Mononuclear cell (primary cell): ENCODE measurements around the gene NBEA. TPM values are rescaled to one million over a fixed set of nuclear protein-coding genes. Genes with fewer than 3 reads are reported as not detected.
"Not testable (repeated sequence)": the region's sequence is repeated elsewhere in the genome, so short reads cannot be mapped to it uniquely, and the experiment has no call there.

Experiments used
- H3K27me3 ChIP-seq: 2 replicates; pipeline ENCODE4 v1.6.0; 2011; ENCODE audit warnings: low read length, control low read depth; ENCODE audit not compliant: insufficient read depth
- H3K4me1 ChIP-seq: 2 replicates; pipeline ENCODE4 v1.5.1; 2011; ENCODE audit warnings: mild to moderate bottlenecking, low read length, control low read depth; ENCODE audit not compliant: insufficient read depth
- H3K4me3 ChIP-seq: 2 replicates; pipeline ENCODE4 v1.5.1; 2011; ENCODE audit warnings: mild to moderate bottlenecking, low read length, moderate library complexity
- H3K9me3 ChIP-seq: 2 replicates; pipeline ENCODE4 v1.5.1; 2011; ENCODE audit warnings: low read depth, mild to moderate bottlenecking, control low read depth, low read length
- total RNA-seq: library from RNA; depleted of rRNA; stranded (reverse); fragments of >200 nt; gene quantifications from one replicate; pipeline ENCODE4 v1.2.3, GENCODE V29; 2012

The NBEA gene
- total RNA-seq, result 3.3 TPM

- Histone ChIP-seq H3K9me3 (no peaks in the 10 kb centered on the region), H3K27me3 (peaks cover 44% of the 10 kb centered on the region), H3K4me3 (peak within 1 kb of the TSS; percentile 44), H3K4me1 (peaks cover 8% of the 10 kb centered on the region)
Observed at GRCh38 chr13:34941835-34942731, at the start of gene NBEA. Gene NBEA, plus strand, starts transcription at chr13:34942270. Its CDS starts 551 bp downstream, at chr13:34942821.

GRCh38 chr13:34894756-34895155 is 47.3 kb upstream of the NBEA start:
- Histone ChIP-seq H3K4me3 (no peak overlapping the region), H3K27me3 (no peaks in the 10 kb centered on the region), H3K9me3 (no peaks in the 10 kb centered on the region), H3K4me1 (no peaks in the 10 kb centered on the region)

GRCh38 chr13:34897220-34897619 is 44.9 kb upstream of the NBEA start:
- H3K9me3 ChIP-seq, result no peaks in the 10 kb centered on the region
- no peaks in the 10 kb centered on the region for H3K27me3 ChIP-seq
- no peak overlapping the region for H3K4me3 ChIP-seq
- H3K4me1 ChIP-seq, result no peaks in the 10 kb centered on the region

DNA sequence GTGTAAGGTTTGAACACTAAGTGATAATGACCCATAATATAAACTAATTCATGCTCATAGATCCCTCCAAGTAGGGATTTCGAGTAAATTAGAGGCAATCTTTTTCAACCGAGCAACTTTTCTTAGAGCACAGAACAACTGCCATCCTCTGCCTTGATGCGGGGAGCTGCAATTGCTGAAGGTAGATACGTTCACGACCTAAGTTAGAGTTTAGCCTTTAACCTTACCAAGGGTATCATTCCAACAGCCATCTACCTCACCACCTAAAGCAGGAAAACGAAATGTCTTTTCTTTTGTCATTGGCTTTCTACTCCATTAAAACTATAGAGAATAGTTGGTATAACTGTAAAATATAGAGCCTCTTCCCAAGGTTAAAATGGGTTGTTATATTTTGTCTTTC is 42.2 kb upstream of the NBEA start:
- Histone ChIP-seq H3K4me3 (no peak overlapping the region), H3K4me1 (no peaks in the 10 kb centered on the region)

GRCh38 chr13:34900288-34900739 is 41.8 kb upstream of the NBEA start:
- Histone ChIP-seq H3K4me3 (no peak overlapping the region), H3K27me3 (no peaks in the 10 kb centered on the region), H3K4me1 (no peaks in the 10 kb centered on the region), H3K9me3 (no peaks in the 10 kb centered on the region)

More for the DNA sequence above, 42.2 kb upstream of the NBEA start:
- Histone ChIP-seq H3K27me3 (no peaks in the 10 kb centered on the region), H3K9me3 (no peaks in the 10 kb centered on the region)

GRCh38 chr13:34901572-34901971 is 40.5 kb upstream of the NBEA start:
- H3K4me3 ChIP-seq, result no peak overlapping the region
- H3K27me3 ChIP-seq, result no peaks in the 10 kb centered on the region
- H3K9me3 ChIP-seq, result no peaks in the 10 kb centered on the region
- H3K4me1 ChIP-seq, result no peaks in the 10 kb centered on the region

DNA sequence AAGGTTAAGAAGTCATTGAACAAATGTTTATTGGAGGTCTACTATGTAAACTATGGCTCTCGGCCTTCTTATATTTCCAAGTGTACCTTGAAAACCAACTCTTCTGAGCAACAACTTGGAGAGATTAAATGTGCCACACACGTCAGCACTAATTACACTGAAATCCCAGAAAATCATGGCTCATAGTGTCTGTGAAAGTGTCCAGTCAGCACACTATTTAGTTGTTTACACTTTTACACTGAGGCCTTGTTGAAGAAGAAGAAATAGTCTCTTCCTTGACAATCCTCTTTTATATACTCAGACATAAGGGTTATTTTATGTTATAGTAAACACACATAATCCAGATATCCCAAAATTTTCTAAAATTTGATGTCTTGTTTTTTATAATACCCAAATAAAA is 30.9 kb upstream of the NBEA start:
- Histone ChIP-seq H3K27me3 (no peaks in the 10 kb centered on the region), H3K9me3 (no peaks in the 10 kb centered on the region), H3K4me1 (no peaks in the 10 kb centered on the region), H3K4me3 (no peak overlapping the region)

DNA sequence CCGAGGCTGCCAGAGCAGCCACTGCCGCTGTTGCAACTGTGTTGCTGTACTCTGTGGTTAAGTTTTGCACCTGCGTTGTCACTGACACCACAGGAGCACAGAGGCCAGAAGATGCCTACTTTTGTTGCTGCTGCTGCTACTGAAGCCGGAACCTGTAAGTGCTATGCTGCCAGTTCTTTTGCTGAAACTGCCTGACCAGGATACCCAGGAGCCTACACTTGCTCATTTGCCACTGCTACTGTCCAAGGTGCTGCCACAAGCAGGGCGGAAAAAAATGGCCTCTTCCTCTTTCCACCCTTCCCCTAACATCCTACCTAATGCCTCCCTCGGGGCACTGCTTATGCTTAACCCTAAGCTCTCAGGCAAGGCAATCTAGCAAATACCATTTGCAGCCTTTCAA is 29.0 kb upstream of the NBEA start:
- H3K27me3 ChIP-seq, result no peaks in the 10 kb centered on the region
- H3K4me3 ChIP-seq, result no peak overlapping the region
- no peaks in the 10 kb centered on the region for H3K4me1 ChIP-seq
- no peaks in the 10 kb centered on the region for H3K9me3 ChIP-seq

- Histone ChIP-seq H3K4me3 (no peak overlapping the region), H3K9me3 (no peaks in the 10 kb centered on the region), H3K4me1 (no peaks in the 10 kb centered on the region), H3K27me3 (no peaks in the 10 kb centered on the region)
Observed at GRCh38 chr13:34914416-34914815, 27.7 kb upstream of the NBEA start.

DNA sequence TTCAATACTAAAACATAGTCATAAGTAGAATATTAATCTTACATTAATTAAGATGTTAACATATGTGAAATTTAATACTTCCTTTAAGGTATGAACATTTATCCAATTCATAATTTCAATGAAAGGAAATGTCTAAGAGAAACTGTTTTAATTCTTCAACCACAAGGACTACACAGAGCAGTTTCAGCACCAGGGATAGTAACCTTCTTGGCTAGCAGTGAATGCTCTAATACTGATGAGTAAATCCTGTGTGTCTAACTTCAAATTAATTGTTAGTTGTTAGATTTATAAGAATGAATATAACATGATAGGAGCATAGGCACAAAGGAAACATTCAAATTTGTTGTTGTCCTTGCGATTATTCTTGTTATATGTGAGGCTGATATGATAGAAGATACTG is 15.6 kb upstream of the NBEA start:
- no peaks in the 10 kb centered on the region for H3K4me1 ChIP-seq
- H3K9me3 ChIP-seq, result no peaks in the 10 kb centered on the region
- H3K4me3 ChIP-seq, result no peak overlapping the region
- no peaks in the 10 kb centered on the region for H3K27me3 ChIP-seq

DNA sequence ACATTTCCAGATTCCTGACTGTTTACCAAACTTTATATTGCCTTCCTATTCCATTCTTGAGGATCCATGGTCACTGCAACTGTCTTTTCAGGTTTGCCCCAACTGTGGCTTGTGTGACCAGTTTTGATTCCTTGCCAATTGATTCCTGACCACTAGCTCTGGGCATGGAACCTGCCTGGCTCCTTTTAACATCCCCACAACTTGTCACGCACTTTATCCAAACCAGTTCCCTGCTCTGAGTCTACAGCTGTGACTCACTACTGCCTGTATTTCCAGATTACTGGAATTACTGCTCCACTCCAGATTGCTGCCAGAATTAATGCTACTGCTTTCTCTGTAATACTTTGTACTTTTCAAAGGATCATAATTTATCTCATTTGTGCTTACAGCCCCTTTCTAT is 13.4 kb upstream of the NBEA start:
- H3K4me3 ChIP-seq, H3K9me3 ChIP-seq, H3K4me1 ChIP-seq, H3K27me3 ChIP-seq: not testable (repeated sequence)

DNA sequence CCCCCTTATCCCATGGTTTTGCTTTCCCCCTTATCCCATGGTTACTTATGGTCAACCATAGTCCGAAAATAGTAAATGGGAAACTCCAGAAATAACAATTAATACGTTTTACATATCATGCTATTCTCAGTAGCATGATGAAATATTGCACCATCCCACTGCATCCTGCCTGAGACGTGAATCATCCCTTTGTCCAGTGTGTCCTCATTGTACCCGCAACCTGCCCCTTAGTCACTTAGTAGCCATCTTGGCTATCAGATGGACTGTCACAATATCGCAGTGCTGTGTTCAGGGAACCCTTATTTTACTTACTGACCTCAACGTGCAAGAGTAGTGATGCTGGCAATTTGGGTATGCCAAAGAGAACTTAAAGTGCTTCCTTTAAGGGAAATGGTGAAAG is 10.5 kb upstream of the NBEA start:
- Histone ChIP-seq H3K27me3 (no peaks in the 10 kb centered on the region), H3K9me3 (no peaks in the 10 kb centered on the region), H3K4me1 (no peaks in the 10 kb centered on the region), H3K4me3 (no peak overlapping the region)

DNA sequence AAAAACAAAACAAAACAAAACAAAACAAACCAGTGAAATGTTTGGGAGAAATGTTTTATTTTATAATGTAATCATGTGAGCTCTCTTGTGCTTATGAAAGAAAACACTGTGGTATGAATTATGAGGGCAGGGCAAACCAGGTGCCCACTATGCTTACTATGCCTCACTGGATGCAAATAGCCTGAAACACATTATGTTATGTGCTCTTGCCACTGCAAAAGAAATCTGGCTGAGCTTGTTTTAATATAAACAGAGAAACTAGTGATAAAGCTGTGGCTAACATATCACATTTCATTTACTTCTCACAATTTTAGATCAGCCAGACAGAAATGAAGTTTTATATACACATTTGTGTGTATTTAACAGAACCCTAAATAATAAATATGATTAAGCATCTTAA is 8.7 kb upstream of the NBEA start:
- Histone ChIP-seq H3K4me3 (no peak overlapping the region), H3K4me1 (no peaks in the 10 kb centered on the region), H3K9me3 (no peaks in the 10 kb centered on the region), H3K27me3 (no peaks in the 10 kb centered on the region)

- Histone ChIP-seq H3K9me3 (no peaks in the 10 kb centered on the region), H3K4me3 (no peak overlapping the region), H3K4me1 (no peaks in the 10 kb centered on the region), H3K27me3 (peaks cover 3% of the 10 kb centered on the region)
Observed at GRCh38 chr13:34933786-34934185, 8.3 kb upstream of the NBEA start.

DNA sequence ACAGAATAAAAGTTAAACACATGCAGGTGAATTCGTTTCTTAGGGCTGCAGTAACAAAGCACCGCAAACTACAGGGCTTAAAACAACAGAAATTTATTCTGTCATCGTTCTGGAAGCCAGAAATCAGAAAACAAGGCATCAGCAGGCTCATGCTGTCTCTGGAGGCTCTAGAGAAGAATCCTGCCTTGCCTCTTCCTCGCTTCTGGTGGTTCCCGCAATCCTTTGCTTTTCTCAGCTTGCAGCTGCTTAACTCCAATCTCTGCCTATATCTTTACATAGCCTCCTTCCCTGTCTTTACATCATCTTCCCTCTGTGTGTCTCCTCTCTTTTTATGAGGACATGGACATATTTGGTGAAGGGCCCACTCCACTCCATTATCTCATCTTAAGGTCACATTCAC is 6.2 kb upstream of the NBEA start:
- H3K27me3 ChIP-seq, result peaks cover 12% of the 10 kb centered on the region
- no peaks in the 10 kb centered on the region for H3K4me1 ChIP-seq
- H3K4me3 ChIP-seq, result no peak overlapping the region
- H3K9me3 ChIP-seq, result no peaks in the 10 kb centered on the region

- Histone ChIP-seq H3K27me3 (peaks cover 33% of the 10 kb centered on the region), H3K4me1 (peaks cover 8% of the 10 kb centered on the region), H3K9me3 (no peaks in the 10 kb centered on the region), H3K4me3 (no peak overlapping the region)
Observed at GRCh38 chr13:34939771-34940170, 2.3 kb upstream of the NBEA start.
